C4-2B (cell line): ENCODE data around the gene COX7A1.

ENCODE experiments used
- ZFX ChIP-seq: fragments of 450-650 bp; IDR thresholded peaks from 2 replicates; pipeline ENCODE4 v1.6.1; 2017
- TF ChIP-seq, protein P1 (sequence below): fragments of 450-650 bp; conservative IDR thresholded peaks from 2 replicates; pipeline ENCODE4 v1.5.1; 2017; ENCODE audit warnings: mild to moderate bottlenecking

DNA sequence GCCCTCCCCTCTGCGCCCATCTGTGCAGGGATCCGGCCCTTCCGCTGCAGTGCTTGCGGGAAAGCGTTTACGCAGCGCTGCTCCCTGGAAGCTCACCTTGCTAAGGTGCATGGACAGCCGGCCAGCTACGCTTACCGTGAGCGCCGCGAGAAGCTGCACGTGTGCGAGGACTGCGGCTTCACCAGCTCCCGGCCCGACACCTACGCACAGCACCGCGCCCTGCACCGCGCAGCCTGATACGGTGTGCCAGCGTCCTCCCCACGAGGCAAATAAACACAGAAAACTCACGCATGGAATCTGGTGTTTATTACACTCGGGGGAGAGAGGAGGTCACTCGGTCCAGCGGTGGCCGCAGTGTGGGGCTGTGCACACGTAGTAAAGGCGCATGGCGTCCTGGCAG lies 38.8 kb downstream of the COX7A1 start:
- TF ChIP-seq, protein P1, sequence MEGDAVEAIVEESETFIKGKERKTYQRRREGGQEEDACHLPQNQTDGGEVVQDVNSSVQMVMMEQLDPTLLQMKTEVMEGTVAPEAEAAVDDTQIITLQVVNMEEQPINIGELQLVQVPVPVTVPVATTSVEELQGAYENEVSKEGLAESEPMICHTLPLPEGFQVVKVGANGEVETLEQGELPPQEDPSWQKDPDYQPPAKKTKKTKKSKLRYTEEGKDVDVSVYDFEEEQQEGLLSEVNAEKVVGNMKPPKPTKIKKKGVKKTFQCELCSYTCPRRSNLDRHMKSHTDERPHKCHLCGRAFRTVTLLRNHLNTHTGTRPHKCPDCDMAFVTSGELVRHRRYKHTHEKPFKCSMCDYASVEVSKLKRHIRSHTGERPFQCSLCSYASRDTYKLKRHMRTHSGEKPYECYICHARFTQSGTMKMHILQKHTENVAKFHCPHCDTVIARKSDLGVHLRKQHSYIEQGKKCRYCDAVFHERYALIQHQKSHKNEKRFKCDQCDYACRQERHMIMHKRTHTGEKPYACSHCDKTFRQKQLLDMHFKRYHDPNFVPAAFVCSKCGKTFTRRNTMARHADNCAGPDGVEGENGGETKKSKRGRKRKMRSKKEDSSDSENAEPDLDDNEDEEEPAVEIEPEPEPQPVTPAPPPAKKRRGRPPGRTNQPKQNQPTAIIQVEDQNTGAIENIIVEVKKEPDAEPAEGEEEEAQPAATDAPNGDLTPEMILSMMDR = no peak
- no peak for TF ChIP-seq ZFX
